ENCODE measurements around the gene TBC1D2. TPM values are rescaled to one million over a fixed set of nuclear protein-coding genes. Genes with fewer than 3 reads are reported as not detected.
"Not testable (repeated sequence)": the region's sequence is repeated elsewhere in the genome, so short reads cannot be mapped to it uniquely, and the experiment has no call there.

The TBC1D2 gene
- total RNA-seq, 1 donor from 2014 or later = 54.0 TPM

GRCh38 chr9:98176391-98177259 lies 78.8 kb downstream of the TBC1D2 start:
- Histone ChIP-seq H3K36me3 (ENCODE audit: control insufficient read depth, insufficient read depth, low read length) (peaks cover 7% of the 10 kb centered on the region), H3K27me3 (ENCODE audit: control insufficient read depth, insufficient read depth, low read length) (no peaks in the 10 kb centered on the region), H3K4me3 (ENCODE audit: low read depth, low read length) (no peak overlapping the region)
- no peak for FAIRE-seq
- DNase-seq (ENCODE audit: low read depth) = no peak
- TF ChIP-seq CTCF (IDR thresholded peaks at IDR 0.05; ENCODE audit: insufficient read depth, low read length, severe bottlenecking) = no peak

- no peak for DNase-seq (ENCODE audit: low read depth)
- Histone ChIP-seq H3K36me3 (ENCODE audit: control insufficient read depth, insufficient read depth, low read length) (peaks cover 6% of the 10 kb centered on the region), H3K27me3 (ENCODE audit: control insufficient read depth, insufficient read depth, low read length) (no peaks in the 10 kb centered on the region), H3K4me3 (ENCODE audit: low read depth, low read length) (no peak overlapping the region)
- no peak for TF ChIP-seq CTCF (IDR thresholded peaks at IDR 0.05; ENCODE audit: insufficient read depth, low read length, severe bottlenecking)
- FAIRE-seq = no peak
These were observed 79.7 kb downstream of the TBC1D2 start for GRCh38 chr9:98175762-98176161.

GRCh38 chr9:98175028-98175569 lies 80.3 kb downstream of the TBC1D2 start:
- H3K36me3 ChIP-seq (ENCODE audit: control insufficient read depth, insufficient read depth, low read length) = peaks cover 8% of the 10 kb centered on the region
- no peak overlapping the region for H3K4me3 ChIP-seq (ENCODE audit: low read depth, low read length)
- H3K27me3 ChIP-seq (ENCODE audit: control insufficient read depth, insufficient read depth, low read length) = no peaks in the 10 kb centered on the region
- FAIRE-seq (no peak), DNase-seq (ENCODE audit: low read depth) (no peak)
- TF ChIP-seq CTCF (IDR thresholded peaks at IDR 0.05; ENCODE audit: insufficient read depth, low read length, severe bottlenecking) = no peak

- H3K36me3 ChIP-seq (ENCODE audit: control insufficient read depth, insufficient read depth, low read length); H3K27me3 ChIP-seq (ENCODE audit: control insufficient read depth, insufficient read depth, low read length); FAIRE-seq; H3K4me3 ChIP-seq (ENCODE audit: low read depth, low read length); DNase-seq (ENCODE audit: low read depth): not testable (repeated sequence)
These were observed 80.9 kb downstream of the TBC1D2 start for GRCh38 chr9:98174502-98174918.

GRCh38 chr9:98173181-98173580 lies 82.3 kb downstream of the TBC1D2 start:
- H3K27me3 ChIP-seq (ENCODE audit: control insufficient read depth, insufficient read depth, low read length) = no peaks in the 10 kb centered on the region
- no peak for TF ChIP-seq CTCF (IDR thresholded peaks at IDR 0.05; ENCODE audit: insufficient read depth, low read length, severe bottlenecking)
- peaks cover 6% of the 10 kb centered on the region for H3K36me3 ChIP-seq (ENCODE audit: control insufficient read depth, insufficient read depth, low read length)
- FAIRE-seq = no peak
- DNase-seq (ENCODE audit: low read depth) = no peak
- no peak overlapping the region for H3K4me3 ChIP-seq (ENCODE audit: low read depth, low read length)

- Histone ChIP-seq H3K27me3 (ENCODE audit: control insufficient read depth, insufficient read depth, low read length) (no peaks in the 10 kb centered on the region), H3K4me3 (ENCODE audit: low read depth, low read length) (no peak overlapping the region), H3K36me3 (ENCODE audit: control insufficient read depth, insufficient read depth, low read length) (peaks cover 6% of the 10 kb centered on the region)
- FAIRE-seq (peak; percentile 40), DNase-seq (ENCODE audit: low read depth) (no peak)
- no peak for TF ChIP-seq CTCF (IDR thresholded peaks at IDR 0.05; ENCODE audit: insufficient read depth, low read length, severe bottlenecking)
These were observed 82.8 kb downstream of the TBC1D2 start for GRCh38 chr9:98172604-98173003.
